Activated CD8-positive, alpha-beta memory T cell treated with anti-CD3 and anti-CD28 coated beads, Interleukin-2, amount 10 ng/mL, durations not matched to agents 7 days and 5 days (primary cell): ENCODE measurements around the gene ZNF763. TPM values are rescaled to one million over a fixed set of nuclear protein-coding genes. Genes with fewer than 3 reads are reported as not detected.
"Not testable (repeated sequence)": the region's sequence is repeated elsewhere in the genome, so short reads cannot be mapped to it uniquely, and the experiment has no call there.

Source experiments
- ATAC-seq: fragments of 150-1000 bp; cut with Tn5 transposase; one replicate; pipeline ENCODE4 v1.10.0; 2021; ENCODE audit warnings: moderate library complexity
- CTCF ChIA-PET: fragments of 350-600 bp; sonication (Branson Sonifier 250); formaldehyde crosslinking; loops from one replicate; lab custom pipeline; 2021; ENCODE audit warnings: antibody characterized with exemption; lab: Charles Lee
- DNase-seq: peaks from one replicate; pipeline ENCODE4 v3.0.0-alpha.2; 2020
- H3K27ac Mint-ChIP-seq: one replicate; pipeline ENCODE4 v1.8.0; 2021; ENCODE audit warnings: mild to moderate bottlenecking, mixed read lengths
- H3K27me3 Mint-ChIP-seq: one replicate; pipeline ENCODE4 v1.8.0; 2021; ENCODE audit warnings: mixed read lengths
- H3K36me3 Mint-ChIP-seq: one replicate; pipeline ENCODE4 v1.8.0; 2021; ENCODE audit warnings: mild to moderate bottlenecking, mixed read lengths
- H3K4me1 Mint-ChIP-seq: one replicate; pipeline ENCODE4 v1.8.0; 2021; ENCODE audit warnings: mixed read lengths
- H3K4me3 Mint-ChIP-seq: one replicate; pipeline ENCODE4 v1.8.0; 2021; ENCODE audit warnings: mild to moderate bottlenecking, moderate library complexity, mixed read lengths
- H3K9me3 Mint-ChIP-seq: one replicate; pipeline ENCODE4 v1.8.0; 2022; ENCODE audit warnings: low read depth, mixed read lengths
- total RNA-seq, 2 experiments: library from RNA; stranded (reverse); gene quantifications; one replicate each; pipeline ENCODE4 v1.2.3, GENCODE V29; 2021

ZNF763 gene
- total RNA-seq, result under 1 TPM; 0.85 to 0.98 TPM

GRCh38 chr19:11964858-11965645 is at the start of gene ZNF763:
Gene ZNF763 (plus strand): TSS chr19:11965040. CDS start chr19:11965209, 169 bp downstream.
- Mint-ChIP-seq H3K36me3 (peaks cover 8% of the 10 kb centered on the region), H3K4me3 (peak within 1 kb of the TSS; percentile 86), H3K4me1 (peaks cover 22% of the 10 kb centered on the region), H3K9me3 (peaks cover 3% of the 10 kb centered on the region), H3K27ac (peak within 1 kb of the TSS; percentile 90), H3K27me3 (no peaks in the 10 kb centered on the region)
- DNase-seq (peak; percentile 95), ATAC-seq (peak; percentile 97)
- CTCF ChIA-PET, result interaction anchor here (0.6 to 5.0 kb wide), 10 partner anchors 8 to 1185 kb away, joined by 3 to 53 read pairs (median 4); partner anchors contain the start of genes IER2, STX10, ZNF20 and ZNF625

- Mint-ChIP-seq H3K4me1 (peaks cover 25% of the 10 kb centered on the region), H3K27me3 (no peaks in the 10 kb centered on the region), H3K4me3 (no peak overlapping the region), H3K27ac (no peak overlapping the region), H3K36me3 (peaks cover 13% of the 10 kb centered on the region), H3K9me3 (peaks cover 4% of the 10 kb centered on the region)
- ATAC-seq (no peak), DNase-seq (no peak)
- CTCF ChIA-PET, result interaction anchor here (0.6 to 4.4 kb wide), 9 partner anchors 9 to 216 kb away, joined by 3 to 148 read pairs (median 7); partner anchors contain the start of genes ZNF69, ZNF763 and ZNF878
Measured at GRCh38 chr19:11921852-11922495, 42.9 kb upstream of the ZNF763 start.

GRCh38 chr19:11924886-11925650 is 39.8 kb upstream of the ZNF763 start, which contains the start of gene ZNF700:
Gene ZNF700 (plus strand): TSS chr19:11925107. CDS start chr19:11925211, 104 bp downstream.
- H3K27me3 Mint-ChIP-seq, result no peaks in the 10 kb centered on the region
- CTCF ChIA-PET, result interaction anchor here (0.7 to 4.4 kb wide), 24 partner anchors 8 to 688 kb away, joined by 3 to 148 read pairs (median 6); partner anchors contain the start of genes ZNF136, ZNF20, ZNF491 and ZNF563

GRCh38 chr19:11925651-11926187 is 39.1 kb upstream of the ZNF763 start:
- Mint-ChIP-seq H3K4me3 (peak overlapping the region; percentile 98), H3K9me3 (peaks cover 16% of the 10 kb centered on the region), H3K4me1 (peaks cover 29% of the 10 kb centered on the region), H3K27ac (peak overlapping the region; percentile 99), H3K36me3 (peaks cover 47% of the 10 kb centered on the region)
- H3K27me3 Mint-ChIP-seq, DNase-seq, ATAC-seq: not testable (repeated sequence)
- CTCF ChIA-PET, result interaction anchor here (2.7 to 4.3 kb wide), 3 partner anchors 38 to 237 kb away, joined by 18 to 46 read pairs (median 45); partner anchors contain the start of genes ZNF136, ZNF20 and ZNF763

More at GRCh38 chr19:11924886-11925650, 39.8 kb upstream of the ZNF763 start, which contains the start of gene ZNF700:
- peak within 1 kb of the TSS; percentile 98 for H3K4me3 Mint-ChIP-seq
- peaks cover 10% of the 10 kb centered on the region for H3K9me3 Mint-ChIP-seq
- H3K27ac Mint-ChIP-seq, result peak within 1 kb of the TSS; percentile 99
- ATAC-seq (peak; percentile 92), DNase-seq (peak; percentile 97)
- H3K36me3 Mint-ChIP-seq, result peaks cover 41% of the 10 kb centered on the region
- H3K4me1 Mint-ChIP-seq, result peaks cover 29% of the 10 kb centered on the region

GRCh38 chr19:11927227-11927626 is 37.6 kb upstream of the ZNF763 start:
- no peak for ATAC-seq
- no peak overlapping the region for H3K4me3 Mint-ChIP-seq
- H3K4me1 Mint-ChIP-seq, result peaks cover 33% of the 10 kb centered on the region
- no peak overlapping the region for H3K27ac Mint-ChIP-seq
- peaks cover 18% of the 10 kb centered on the region for H3K9me3 Mint-ChIP-seq
- CTCF ChIA-PET, result interaction anchor here (1.6 kb wide), 1 partner anchor 36 kb away, joined by 4 read pairs; no protein-coding TSS in a partner anchor
- H3K27me3 Mint-ChIP-seq, result no peaks in the 10 kb centered on the region
- no peak for DNase-seq
- H3K36me3 Mint-ChIP-seq, result peaks cover 60% of the 10 kb centered on the region

- peaks cover 83% of the 10 kb centered on the region for H3K36me3 Mint-ChIP-seq
- H3K4me1 Mint-ChIP-seq, result peaks cover 17% of the 10 kb centered on the region
- no peak for DNase-seq
- no peaks in the 10 kb centered on the region for H3K27me3 Mint-ChIP-seq
- H3K9me3 Mint-ChIP-seq, result peaks cover 28% of the 10 kb centered on the region
- ATAC-seq, result no peak
- H3K4me3 Mint-ChIP-seq, result no peak overlapping the region
- CTCF ChIA-PET, result interaction anchor here (0.7 kb wide), 1 partner anchor 9 kb away, joined by 3 read pairs; no protein-coding TSS in a partner anchor
- H3K27ac Mint-ChIP-seq, result no peak overlapping the region
Measured at GRCh38 chr19:11931051-11931450, 33.8 kb upstream of the ZNF763 start.

- Mint-ChIP-seq H3K4me3 (no peak overlapping the region), H3K4me1 (peaks cover 13% of the 10 kb centered on the region), H3K36me3 (peaks cover 84% of the 10 kb centered on the region), H3K27ac (no peak overlapping the region), H3K9me3 (peaks cover 28% of the 10 kb centered on the region), H3K27me3 (no peaks in the 10 kb centered on the region)
- CTCF ChIA-PET, result interaction anchor here (0.7 kb wide), 1 partner anchor 9 kb away, joined by 3 read pairs; no protein-coding TSS in a partner anchor
- DNase-seq, result no peak
- ATAC-seq, result no peak
Measured at GRCh38 chr19:11931513-11931912, 33.3 kb upstream of the ZNF763 start.

GRCh38 chr19:11935829-11936228 is 29.0 kb upstream of the ZNF763 start:
- CTCF ChIA-PET, H3K4me3 Mint-ChIP-seq, H3K4me1 Mint-ChIP-seq, DNase-seq, H3K27me3 Mint-ChIP-seq, H3K27ac Mint-ChIP-seq, ATAC-seq: not testable (repeated sequence)
- Mint-ChIP-seq H3K36me3 (peaks cover 81% of the 10 kb centered on the region), H3K9me3 (peaks cover 29% of the 10 kb centered on the region)

GRCh38 chr19:11938383-11938782 is 26.5 kb upstream of the ZNF763 start:
- H3K27ac Mint-ChIP-seq, H3K4me3 Mint-ChIP-seq, DNase-seq, ATAC-seq, H3K27me3 Mint-ChIP-seq, H3K4me1 Mint-ChIP-seq, CTCF ChIA-PET: not testable (repeated sequence)
- Mint-ChIP-seq H3K36me3 (peaks cover 84% of the 10 kb centered on the region), H3K9me3 (peaks cover 40% of the 10 kb centered on the region)

GRCh38 chr19:11941361-11941887 is 23.4 kb upstream of the ZNF763 start:
- H3K27me3 Mint-ChIP-seq, DNase-seq, H3K4me3 Mint-ChIP-seq, CTCF ChIA-PET, H3K27ac Mint-ChIP-seq, H3K4me1 Mint-ChIP-seq, ATAC-seq: not testable (repeated sequence)
- Mint-ChIP-seq H3K9me3 (peaks cover 48% of the 10 kb centered on the region), H3K36me3 (peaks cover 90% of the 10 kb centered on the region)

GRCh38 chr19:11942008-11942842 is 22.6 kb upstream of the ZNF763 start:
- H3K36me3 Mint-ChIP-seq, result peaks cover 91% of the 10 kb centered on the region
- ATAC-seq (no peak), DNase-seq (no peak)
- H3K9me3 Mint-ChIP-seq, result peaks cover 49% of the 10 kb centered on the region
- H3K4me1 Mint-ChIP-seq, result no peaks in the 10 kb centered on the region
- H3K27me3 Mint-ChIP-seq, result no peaks in the 10 kb centered on the region
- H3K4me3 Mint-ChIP-seq, result no peak overlapping the region
- H3K27ac Mint-ChIP-seq, result no peak overlapping the region
- CTCF ChIA-PET, result interaction anchor here (1.3 to 1.4 kb wide), 2 partner anchors 18 to 20 kb away, joined by 3 to 6 read pairs; partner anchors contain the start of gene ZNF700
